HCT116 (cell line): ENCODE results near the gene UBE2F. TPM values are rescaled to one million over a fixed set of nuclear protein-coding genes. Genes with fewer than 3 reads are reported as not detected.

Experiments
- ATAC-seq: fragments of 200-7000 bp; cut with Tn5 transposase; 2 replicates; pipeline ENCODE4 v1.9.1; 2020; ENCODE audit warnings: mild to moderate bottlenecking, moderate library complexity
- BruUV-seq: library from RNA; stranded (reverse); fragments of 400-500 nt; replicated peaks from 2 replicates; lab custom pipeline; 2021; lab: Mats Ljungman, UMichigan
- CTCF ChIA-PET: fragments of 300-600 bp; sonication (Branson Sonifier 250); formaldehyde crosslinking; loops from one replicate; lab custom pipeline; 2021; ENCODE audit warnings: antibody characterized with exemption; lab: Charles Lee
- POLR2A ChIA-PET: fragments of 300-600, 350-600 bp; sonication (Branson Sonifier 250); formaldehyde crosslinking; loops from one replicate; lab custom pipeline; 2021; ENCODE audit warnings: antibody characterized with exemption; lab: Charles Lee
- RAD21 ChIA-PET, 2 experiments: fragments of 300-600 bp; sonication (Branson Sonifier 250); formaldehyde crosslinking; loops; one replicate each; lab custom pipeline; 2023; ENCODE audit warnings: low total read pairs in 2 of 2; ENCODE audit not compliant: uncharacterized antibody in 2 of 2, unreplicated experiment in 2 of 2, low non-redundant PET in 1 of 2; lab: Charles Lee
- DNase-seq: peaks from one replicate; pipeline ENCODE4 v3.0.0-alpha.2; 2010; ENCODE audit warnings: low read depth, low spot score
- H2AFZ ChIP-seq: fragments of 200-600 bp; shearing (Covaris generic), sonication (generic); 2 replicates; pipeline ENCODE4 v1.6.1; 2017; ENCODE audit warnings: low read depth, mixed run types, mixed read lengths, antibody characterized with exemption, low read length; ENCODE audit not compliant: poor library complexity, severe bottlenecking
- H3K27ac ChIP-seq: 2 replicates; pipeline ENCODE4 v1.5.1; 2012; ENCODE audit warnings: low read depth, low read length
- H3K27me3 ChIP-seq: fragments of 200-600 bp; sonication (generic); 2 replicates; pipeline ENCODE4 v1.6.1; 2016; ENCODE audit warnings: mixed run types, low read length, mixed read lengths; ENCODE audit not compliant: insufficient read depth
- H3K36me3 ChIP-seq, 2 experiments: fragments of 200-500 bp in 1 of 2; fragments of 200-600 bp in 1 of 2; sonication (Bioruptor generic) in 1 of 2; sonication (generic) in 1 of 2; 2 replicates each; pipeline versions ENCODE4 v1.5.1 to v1.6.1; 2014 to 2016; ENCODE audit warnings: low read length in 2 of 2, inconsistent platforms in 1 of 2, mixed read lengths in 1 of 2, mixed run types in 1 of 2; ENCODE audit not compliant: insufficient read depth in 2 of 2, control insufficient read depth in 1 of 2
- H3K4me1 ChIP-seq, 2 experiments: fragments of 200-600 bp in 1 of 2; sonication (generic) in 1 of 2; 2 replicates each; pipeline versions ENCODE4 v1.5.1 to v1.6.1; 2012 to 2017; ENCODE audit warnings: low read length in 2 of 2, inconsistent platforms in 1 of 2, mild to moderate bottlenecking in 1 of 2, mixed read lengths in 1 of 2, mixed run types in 1 of 2, moderate library complexity in 1 of 2; ENCODE audit not compliant: insufficient read depth in 2 of 2, control insufficient read depth in 1 of 2
- H3K4me2 ChIP-seq: fragments of 200-600 bp; sonication (generic); 2 replicates; pipeline ENCODE4 v1.6.1; 2017; ENCODE audit warnings: mixed run types, low read length, mixed read lengths
- H3K4me3 ChIP-seq, 2 experiments: fragments of 200-600 bp in 1 of 2; sonication (generic) in 1 of 2; replicated peaks in 1 of 2; 2 replicates each; pipeline ENCODE4 v1.5.1; 2011 to 2016; ENCODE audit warnings: low read length in 2 of 2, control low read depth in 1 of 2, low read depth in 1 of 2, mild to moderate bottlenecking in 1 of 2, mixed read lengths in 1 of 2, mixed run types in 1 of 2
- H3K79me2 ChIP-seq: fragments of 200-600 bp; sonication (generic); 2 replicates; pipeline ENCODE4 v1.6.1; 2017; ENCODE audit warnings: mild to moderate bottlenecking, mixed run types, low read length, moderate library complexity, mixed read lengths; ENCODE audit not compliant: insufficient read depth
- H3K9ac ChIP-seq: fragments of 200-600 bp; sonication (generic); 2 replicates; pipeline ENCODE4 v1.6.1; 2016; ENCODE audit warnings: low read length, mixed read lengths
- H3K9me2 ChIP-seq: fragments of 200-600 bp; sonication (generic), shearing (Covaris generic); 2 replicates; pipeline ENCODE4 v1.6.1; 2017; ENCODE audit warnings: mixed run types, mild to moderate bottlenecking, moderate library complexity; ENCODE audit not compliant: insufficient read depth
- H3K9me3 ChIP-seq, 2 experiments: fragments of 200-500 bp in 1 of 2; fragments of 200-600 bp in 1 of 2; sonication (Bioruptor generic) in 1 of 2; sonication (generic) in 1 of 2; 2 replicates each; pipeline ENCODE4 v1.6.1; 2014 to 2017; ENCODE audit warnings: low read length in 2 of 2, mixed read lengths in 2 of 2, inconsistent platforms in 1 of 2, low read depth in 1 of 2, mild to moderate bottlenecking in 1 of 2, mixed run types in 1 of 2, moderate library complexity in 1 of 2; ENCODE audit not compliant: control insufficient read depth in 1 of 2, insufficient read depth in 1 of 2
- H4K20me1 ChIP-seq: fragments of 200-600 bp; sonication (generic), shearing (Covaris generic); 2 replicates; pipeline ENCODE4 v1.6.1; 2017; ENCODE audit warnings: mixed run types, mild to moderate bottlenecking, moderate library complexity; ENCODE audit not compliant: insufficient read depth
- CBX3 ChIP-seq: IDR thresholded peaks from 2 replicates; pipeline ENCODE4 v1.6.1; 2012; ENCODE audit warnings: low read depth
- CTCF ChIP-seq, 3 experiments: fragments of 200-600 bp in 1 of 3; sonication (generic) in 1 of 3; IDR thresholded peaks in 2 of 3; conservative IDR thresholded peaks in 1 of 3; 2 replicates each; pipeline ENCODE4 v1.5.1; 2012 to 2017; ENCODE audit warnings: low read depth in 2 of 3, low read length in 2 of 3, antibody characterized with exemption in 1 of 3, borderline replicate concordance in 1 of 3, control low read depth in 1 of 3, mild to moderate bottlenecking in 1 of 3, mixed read lengths in 1 of 3, mixed run types in 1 of 3, moderate library complexity in 1 of 3; ENCODE audit not compliant: insufficient read depth in 1 of 3
- ELF1 ChIP-seq: IDR thresholded peaks from 2 replicates; pipeline ENCODE4 v1.6.1; 2012; ENCODE audit warnings: low read depth, borderline replicate concordance
- EZH2 ChIP-seq: fragments of 200-600 bp; sonication (generic); IDR thresholded peaks from 2 replicates; pipeline ENCODE4 v1.6.1; 2017; ENCODE audit warnings: antibody characterized with exemption, mixed run types
- EZH2phosphoT487 ChIP-seq: fragments of 200-600 bp; IDR thresholded peaks from 2 replicates; pipeline ENCODE4 v1.6.1; 2018; ENCODE audit warnings: antibody characterized with exemption, borderline replicate concordance
- FOSL1 ChIP-seq: IDR thresholded peaks from 2 replicates; pipeline ENCODE4 v1.6.1; 2012; ENCODE audit warnings: low read depth
- POLR2A ChIP-seq: IDR thresholded peaks from 2 replicates; pipeline ENCODE4 v1.7.0; 2011; ENCODE audit warnings: borderline replicate concordance; ENCODE audit not compliant: insufficient read depth, insufficient read length; ENCODE audit errors: extremely low read depth
- SIN3A ChIP-seq: IDR thresholded peaks from 2 replicates; pipeline ENCODE4 v1.6.1; 2012; ENCODE audit warnings: low read depth
- YY1 ChIP-seq: IDR thresholded peaks from 2 replicates; pipeline ENCODE4 v1.6.1; 2011; ENCODE audit warnings: low read length, low read depth, moderate library complexity, mild to moderate bottlenecking; ENCODE audit not compliant: insufficient replicate concordance; ENCODE audit errors: extremely low read depth
- intact Hi-C: fragments of 100-400 bp; cut with micrococcal nuclease; formaldehyde crosslinking; loops from 2 replicates; pipeline ENCODE4 v1.10.0; 2022
- total RNA-seq: library from RNA; stranded (reverse); gene quantifications from one replicate; pipeline ENCODE4 v1.2.1, GENCODE V29; 2021; ENCODE audit not compliant: unreplicated experiment
- TF ChIP-seq, protein P1 (sequence below): IDR thresholded peaks from 2 replicates; pipeline ENCODE4 v1.6.1; 2011; ENCODE audit warnings: mild to moderate bottlenecking, low read length, moderate library complexity; ENCODE audit not compliant: insufficient replicate concordance; ENCODE audit errors: extremely low read depth

The UBE2F gene
- total RNA-seq, 1 experiment from 2014 or later = 32.8 TPM

DNA sequence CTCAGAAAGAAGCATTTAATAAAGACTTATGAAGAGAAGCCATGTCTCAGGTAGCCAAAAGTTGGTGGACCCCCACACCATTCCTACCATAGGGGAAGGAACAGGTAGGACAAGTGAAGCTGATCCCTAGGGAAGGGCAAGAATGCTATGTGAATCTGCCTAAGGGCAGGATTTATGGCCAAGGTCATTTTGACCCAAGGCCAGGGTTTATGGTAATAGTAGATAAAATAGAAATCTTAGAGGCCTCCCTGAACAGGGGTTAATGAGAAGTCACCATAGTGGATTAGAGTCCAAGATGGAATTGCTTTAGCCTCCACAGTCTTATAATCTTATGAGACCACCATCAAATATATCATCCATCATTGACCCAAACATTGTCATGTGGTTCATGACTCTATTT is 26.0 kb upstream of the UBE2F start:
- H2AFZ ChIP-seq = no peak overlapping the region
- H3K4me3 ChIP-seq = no peak overlapping the region
- ChIA-PET RAD21 (no interaction called here), POLR2A (no interaction called here), CTCF (no interaction called here)
- intact Hi-C loops = no loop called here
- H4K20me1 ChIP-seq = no peaks in the 10 kb centered on the region
- H3K9me2 ChIP-seq = no peaks in the 10 kb centered on the region
- no peaks in the 10 kb centered on the region for H3K79me2 ChIP-seq
- ATAC-seq (no peak), DNase-seq (no peak)
- H3K4me1 ChIP-seq = peaks cover 8% of the 10 kb centered on the region in 2 experiments; a peak in 3 of 4 replicates
- no TSS peak for BruUV-seq
- no peak overlapping the region for H3K9ac ChIP-seq
- no peak overlapping the region for H3K27ac ChIP-seq
- peaks cover 7 to 14% of the 10 kb centered on the region in 2 experiments; a peak in 3 of 4 replicates for H3K9me3 ChIP-seq
- no peak overlapping the region for H3K4me2 ChIP-seq
- TF ChIP-seq, protein P1, sequence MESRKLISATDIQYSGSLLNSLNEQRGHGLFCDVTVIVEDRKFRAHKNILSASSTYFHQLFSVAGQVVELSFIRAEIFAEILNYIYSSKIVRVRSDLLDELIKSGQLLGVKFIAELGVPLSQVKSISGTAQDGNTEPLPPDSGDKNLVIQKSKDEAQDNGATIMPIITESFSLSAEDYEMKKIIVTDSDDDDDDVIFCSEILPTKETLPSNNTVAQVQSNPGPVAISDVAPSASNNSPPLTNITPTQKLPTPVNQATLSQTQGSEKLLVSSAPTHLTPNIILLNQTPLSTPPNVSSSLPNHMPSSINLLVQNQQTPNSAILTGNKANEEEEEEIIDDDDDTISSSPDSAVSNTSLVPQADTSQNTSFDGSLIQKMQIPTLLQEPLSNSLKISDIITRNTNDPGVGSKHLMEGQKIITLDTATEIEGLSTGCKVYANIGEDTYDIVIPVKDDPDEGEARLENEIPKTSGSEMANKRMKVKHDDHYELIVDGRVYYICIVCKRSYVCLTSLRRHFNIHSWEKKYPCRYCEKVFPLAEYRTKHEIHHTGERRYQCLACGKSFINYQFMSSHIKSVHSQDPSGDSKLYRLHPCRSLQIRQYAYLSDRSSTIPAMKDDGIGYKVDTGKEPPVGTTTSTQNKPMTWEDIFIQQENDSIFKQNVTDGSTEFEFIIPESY = no peak
- no peak for TF ChIP-seq FOSL1
- no peak for TF ChIP-seq CTCF (IDR thresholded peaks at IDR 0.05 in 2 of 3, conservative IDR thresholded peaks at IDR 0.05 in 1 of 3; ENCODE audit: borderline replicate concordance in 1 of 3, insufficient read depth in 1 of 3, low read depth in 2 of 3, low read length in 2 of 3)
- no peak for TF ChIP-seq YY1
- no peak for TF ChIP-seq ELF1
- TF ChIP-seq EZH2phosphoT487 = no peak
- TF ChIP-seq SIN3A = no peak
- TF ChIP-seq POLR2A = no peak
- TF ChIP-seq CBX3 = no peak
- no peak for TF ChIP-seq EZH2
- H3K36me3 ChIP-seq = no peaks in the 10 kb centered on the region
- no peaks in the 10 kb centered on the region for H3K27me3 ChIP-seq
